A172 (cell line): ENCODE results near the gene SFRP2. TPM values are rescaled to one million over a fixed set of nuclear protein-coding genes. Genes with fewer than 3 reads are reported as not detected.

ENCODE experiments used
- DNase-seq: peaks from one replicate; pipeline ENCODE4 v3.0.0-alpha.2; 2015; ENCODE audit warnings: low spot score
- total RNA-seq: library from RNA; depleted of rRNA; stranded (reverse); fragments of >200 nt; shearing (Covaris generic); gene quantifications from 2 replicates; pipeline ENCODE4 v1.2.3, GENCODE V29; 2014; rRNA removed

SFRP2 gene
- not detected in 2 replicates for total RNA-seq

DNA sequence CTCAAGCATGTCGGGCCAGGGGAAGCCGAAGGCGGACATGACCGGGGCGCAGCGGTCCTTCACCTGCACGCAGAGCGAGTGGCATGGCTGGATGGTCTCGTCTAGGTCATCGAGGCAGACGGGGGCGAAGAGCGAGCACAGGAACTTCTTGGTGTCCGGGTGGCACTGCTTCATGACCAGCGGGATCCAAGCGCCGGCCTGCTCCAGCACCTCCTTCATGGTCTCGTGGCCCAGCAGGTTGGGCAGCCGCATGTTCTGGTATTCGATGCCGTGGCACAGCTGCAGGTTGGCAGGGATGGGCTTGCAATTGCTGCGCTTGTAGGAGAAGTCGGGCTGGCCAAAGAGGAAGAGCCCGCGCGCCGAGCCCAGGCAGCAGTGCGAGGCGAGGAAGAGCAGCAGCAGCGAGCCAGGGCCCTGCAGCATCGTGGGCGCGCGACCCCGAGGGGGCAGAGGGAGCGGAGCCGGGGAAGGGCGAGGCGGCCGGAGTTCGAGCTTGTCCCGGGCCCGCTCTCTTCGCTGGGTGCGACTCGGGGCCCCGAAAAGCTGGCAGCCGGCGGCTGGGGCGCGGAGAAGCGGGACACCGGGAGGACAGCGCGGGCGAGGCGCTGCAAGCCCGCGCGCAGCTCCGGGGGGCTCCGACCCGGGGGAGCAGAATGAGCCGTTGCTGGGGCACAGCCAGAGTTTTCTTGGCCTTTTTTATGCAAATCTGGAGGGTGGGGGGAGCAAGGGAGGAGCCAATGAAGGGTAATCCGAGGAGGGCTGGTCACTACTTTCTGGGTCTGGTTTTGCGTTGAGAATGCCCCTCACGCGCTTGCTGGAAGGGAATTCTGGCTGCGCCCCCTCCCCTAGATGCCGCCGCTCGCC, at the start of gene SFRP2:
Gene SFRP2 (minus strand): TSS at position 671 of the 864 bp plus-strand sequence. CDS start 248 bp downstream, at position 423.
- no peak for DNase-seq

DNA sequence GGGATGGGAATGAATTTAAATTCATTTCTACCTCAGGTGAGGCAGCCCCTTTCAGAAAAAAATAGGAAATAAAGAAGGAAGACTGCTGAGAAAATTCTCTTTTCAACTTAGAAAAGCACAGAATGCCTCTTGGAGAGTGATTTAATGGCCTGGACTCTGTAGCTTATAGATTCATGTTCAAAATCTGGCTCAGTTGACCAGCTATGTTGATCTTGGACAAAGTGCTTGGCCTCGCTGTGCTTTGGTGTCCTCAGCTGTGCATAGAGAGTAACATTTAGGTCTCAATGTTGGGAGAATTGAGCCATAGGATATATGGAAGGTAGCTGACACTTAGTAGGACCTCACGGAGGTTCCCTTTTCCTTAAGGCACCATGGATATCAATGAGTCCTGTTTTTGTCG, 49.7 kb upstream of the SFRP2 start:
- DNase-seq: no peak

DNA sequence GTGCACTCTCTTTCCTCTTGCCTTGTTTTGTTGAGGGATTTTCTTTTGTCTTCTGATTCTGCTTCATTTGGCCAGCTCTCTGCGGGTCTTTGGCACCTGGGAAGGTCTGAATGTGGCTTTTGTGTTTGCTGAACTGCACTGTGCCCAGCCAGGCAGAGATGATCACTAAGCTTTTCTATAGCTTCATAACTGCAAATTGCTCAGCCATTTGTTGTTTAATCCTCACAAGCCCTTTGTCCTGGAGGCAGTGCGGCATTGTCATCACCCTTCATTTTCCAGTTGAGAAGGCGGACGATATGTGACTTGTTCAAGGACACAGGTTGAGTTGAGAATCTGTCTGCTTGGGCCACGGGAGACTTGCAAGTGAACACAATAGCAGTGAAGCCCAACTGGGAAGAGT, 46.0 kb upstream of the SFRP2 start:
- no peak for DNase-seq

DNA sequence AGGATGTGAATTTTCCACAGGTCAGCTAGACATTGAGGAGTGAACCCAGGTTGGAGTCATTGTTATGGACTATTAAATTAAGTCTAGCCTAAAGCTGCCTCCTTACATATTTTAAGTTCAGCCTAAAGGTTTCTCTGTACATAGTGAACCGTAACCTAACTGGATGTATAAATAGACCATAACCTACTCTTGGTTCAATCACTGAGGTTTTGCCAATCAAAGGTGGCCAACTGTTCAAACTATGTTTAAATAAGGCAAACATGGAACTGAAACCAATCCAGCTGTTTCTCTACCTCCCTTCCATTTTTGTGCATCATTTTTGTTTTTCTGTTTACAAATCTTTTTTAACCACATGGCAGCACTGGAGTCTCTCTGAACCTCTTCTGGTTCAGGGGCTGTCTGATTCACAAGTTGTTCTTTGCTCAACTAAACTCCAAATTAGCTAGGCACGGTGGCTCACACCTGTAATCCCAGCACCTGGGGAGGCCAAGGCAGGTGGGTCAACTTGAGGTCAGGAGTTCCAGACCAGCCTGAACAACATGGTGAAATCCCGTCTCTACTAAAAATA, 43.9 kb upstream of the SFRP2 start:
- no peak for DNase-seq

DNA sequence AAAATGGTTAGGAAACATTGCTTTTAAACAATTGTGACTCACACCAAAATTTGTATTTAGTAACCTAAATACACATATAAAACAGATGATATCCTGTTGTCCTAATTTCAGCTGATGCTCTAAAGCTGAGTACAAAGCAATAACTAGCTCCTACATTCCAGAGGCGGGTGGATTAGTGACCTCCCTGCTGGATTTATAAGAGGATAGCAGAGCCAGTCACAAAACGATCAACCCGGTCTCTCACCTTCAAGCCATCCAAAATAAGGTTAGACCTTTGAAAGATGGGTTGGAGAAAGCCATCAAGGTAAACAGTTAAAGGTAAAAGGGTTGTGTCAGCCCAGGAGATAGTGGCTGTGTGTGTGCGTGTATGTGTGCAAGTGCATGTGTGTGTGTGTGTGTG, 43.2 kb upstream of the SFRP2 start:
- DNase-seq: no peak

GRCh38 chr4:153831245-153831644, 42.4 kb upstream of the SFRP2 start:
- no peak for DNase-seq

DNA sequence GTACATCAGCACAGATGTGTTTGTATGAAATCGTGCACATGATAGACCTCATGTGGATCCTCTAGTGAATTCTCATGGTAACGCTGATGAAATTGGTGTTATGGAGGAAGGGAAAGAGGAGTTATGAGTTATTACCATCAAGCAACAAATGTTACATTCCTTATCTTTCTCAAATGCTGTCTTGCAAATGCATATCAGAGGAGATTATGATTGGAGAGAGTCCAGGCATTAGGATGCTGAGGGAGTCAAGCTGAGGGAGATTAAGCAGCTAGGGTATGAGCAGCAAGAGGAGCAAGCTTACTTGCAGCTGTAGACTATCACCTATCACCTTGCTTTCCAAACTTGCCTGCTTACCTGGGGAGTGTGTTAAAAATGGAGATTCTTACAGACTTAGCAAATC, 36.8 kb upstream of the SFRP2 start:
- no peak for DNase-seq

DNA sequence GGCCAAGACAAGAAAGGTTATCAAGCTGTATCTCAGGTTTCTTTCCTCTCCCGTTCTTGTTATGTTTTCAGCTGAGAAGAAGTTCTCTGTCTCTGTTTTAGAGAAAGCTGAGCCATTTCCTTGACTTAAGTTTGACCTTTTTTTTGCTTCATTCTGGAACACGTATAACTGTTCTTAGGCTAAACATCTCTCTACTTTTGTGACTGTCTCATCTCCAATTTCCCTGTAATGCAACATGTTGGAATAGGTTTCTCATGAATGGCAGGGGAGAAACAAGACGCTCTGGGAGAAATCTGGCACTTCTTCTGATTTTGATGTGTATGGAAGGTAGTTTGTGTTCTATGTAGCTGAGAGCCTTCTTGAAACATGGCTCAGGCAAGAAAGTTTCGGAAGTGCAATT, 36.2 kb upstream of the SFRP2 start:
- DNase-seq: no peak

GRCh38 chr4:153824501-153824900, 35.6 kb upstream of the SFRP2 start:
- DNase-seq: no peak

DNA sequence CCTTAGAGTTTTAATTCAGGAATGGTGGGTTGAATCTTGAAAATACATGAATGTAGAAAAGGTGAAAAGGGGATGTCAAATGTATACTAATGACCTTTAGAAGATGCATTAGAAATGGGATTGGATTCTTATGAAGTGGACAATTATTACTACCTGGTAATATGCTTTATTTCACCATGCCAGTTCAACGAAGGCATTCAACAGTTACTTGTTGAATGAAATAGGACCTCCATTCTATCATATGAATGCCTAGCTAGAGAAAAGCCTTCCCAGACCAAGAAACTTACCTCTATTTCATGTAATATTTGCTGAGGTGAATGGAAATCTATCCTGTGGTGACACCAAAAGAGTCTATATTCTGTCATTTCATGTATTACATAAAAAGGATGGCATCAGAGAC, 34.6 kb upstream of the SFRP2 start:
- no peak for DNase-seq

DNA sequence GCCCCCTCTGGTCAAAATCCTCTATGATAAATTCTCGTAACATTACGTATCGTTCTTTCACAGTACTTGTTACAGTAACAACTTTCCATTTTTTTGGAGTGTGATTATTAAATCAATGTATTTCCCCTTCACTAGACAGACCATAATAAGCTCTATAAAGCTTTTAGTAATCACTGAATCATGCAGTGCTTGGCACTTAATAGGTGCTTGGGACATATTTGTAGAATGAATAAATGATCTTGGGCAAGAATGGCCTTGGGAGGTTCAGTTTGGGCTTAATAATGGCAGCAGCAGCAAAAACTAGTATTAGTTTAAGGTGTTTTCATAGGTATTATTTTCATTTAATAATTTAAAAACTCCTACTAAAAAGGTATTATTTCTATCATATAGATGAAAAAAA, 33.4 kb upstream of the SFRP2 start:
- no peak for DNase-seq

DNA sequence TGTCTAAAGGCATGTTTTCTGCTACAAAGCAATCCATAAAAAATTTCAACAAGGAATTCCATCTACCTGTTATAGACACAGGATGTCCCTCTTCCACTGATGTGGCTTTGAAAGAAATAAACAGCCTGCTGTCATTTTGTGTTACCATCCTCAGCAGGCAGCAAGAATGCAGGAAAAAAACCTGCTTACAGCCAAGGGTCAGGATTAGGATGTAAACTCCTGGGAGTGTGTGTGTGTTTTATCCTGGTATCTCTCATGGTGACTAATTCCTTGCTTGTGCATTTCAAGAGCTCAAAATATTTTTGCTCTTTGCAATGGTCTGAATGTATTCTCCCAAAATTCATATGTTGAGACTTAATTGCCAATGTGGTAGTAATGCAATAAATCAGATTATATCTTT, 28.6 kb upstream of the SFRP2 start:
- DNase-seq: no peak

DNA sequence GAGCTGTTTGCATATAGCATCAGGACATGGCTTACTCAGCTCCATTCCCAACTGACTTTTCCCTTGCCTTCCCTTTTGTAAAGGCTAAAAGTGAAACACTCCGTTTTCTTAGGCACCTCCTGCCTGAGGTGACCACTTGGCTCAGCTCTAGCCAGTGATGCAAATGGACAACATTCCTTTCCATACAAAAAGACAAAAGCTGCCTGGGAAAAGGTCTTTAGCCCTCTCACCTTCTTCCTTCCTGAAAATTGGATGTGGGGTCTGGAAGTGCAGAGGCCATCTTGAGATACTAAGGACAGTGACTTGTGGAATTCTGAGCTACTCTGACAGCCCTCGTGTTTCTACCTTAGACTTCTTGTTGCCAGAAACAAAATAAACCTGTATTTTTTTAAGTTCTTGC, 27.7 kb upstream of the SFRP2 start:
- no peak for DNase-seq

DNA sequence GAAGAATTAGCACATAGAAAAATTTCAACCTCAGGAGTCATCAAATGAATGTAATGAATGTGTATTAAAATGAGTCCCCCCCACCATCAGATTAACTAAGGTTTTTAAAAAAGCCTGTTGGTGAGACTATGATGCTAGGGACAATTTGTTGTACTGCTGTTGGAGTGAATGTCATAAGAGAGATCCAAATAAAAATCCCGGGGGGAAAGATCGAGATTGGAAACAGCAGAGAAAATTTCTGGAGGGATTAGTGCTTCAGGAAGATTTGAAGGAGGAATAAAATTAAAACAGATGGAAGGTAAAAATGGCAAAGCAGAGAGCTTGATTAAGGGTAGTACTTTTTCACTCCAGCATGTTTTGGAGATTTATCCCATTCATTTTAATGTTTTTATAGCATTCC, 25.9 kb upstream of the SFRP2 start:
- DNase-seq: no peak

DNA sequence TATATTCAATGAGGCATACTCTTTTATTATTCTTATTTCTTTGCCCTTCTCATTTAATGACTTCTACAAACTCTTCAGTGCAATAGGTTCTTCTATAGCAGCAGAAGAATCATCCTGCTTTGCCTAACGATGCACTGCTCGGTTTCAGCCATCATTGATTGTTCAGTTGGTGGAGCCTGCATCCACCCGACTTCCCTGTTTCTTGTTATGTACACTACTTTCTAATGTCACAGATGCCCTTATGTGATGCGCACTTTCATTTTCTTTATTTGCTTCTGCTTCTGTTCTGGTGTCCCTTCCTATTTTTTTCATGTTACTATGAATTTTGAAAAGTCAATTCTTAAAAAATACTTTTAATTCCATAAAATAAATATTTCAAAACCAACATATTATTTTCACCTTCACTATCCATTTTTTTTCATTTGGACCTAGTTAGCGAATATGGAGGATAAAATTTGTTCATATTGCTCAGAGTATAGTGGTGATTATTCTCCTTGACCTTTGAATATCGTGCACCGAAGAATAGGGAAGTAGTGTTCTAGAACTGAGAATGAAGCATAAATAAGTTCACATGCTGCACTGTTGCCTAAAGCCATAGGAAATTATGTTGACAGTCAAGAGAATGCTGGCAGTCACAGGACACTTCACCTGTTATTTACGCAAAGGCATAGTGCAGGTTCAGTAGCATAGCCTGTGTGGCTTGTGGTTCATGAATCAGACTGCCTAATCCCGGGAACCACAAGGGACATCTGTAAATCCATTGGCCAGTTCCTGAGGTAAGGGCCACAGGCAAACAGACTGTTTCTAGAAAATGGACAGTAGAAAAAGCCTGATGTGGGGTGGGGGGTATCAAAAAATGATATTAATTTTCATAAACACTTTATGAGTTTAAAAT, 21.3 kb upstream of the SFRP2 start:
- peak; percentile 25 for DNase-seq

DNA sequence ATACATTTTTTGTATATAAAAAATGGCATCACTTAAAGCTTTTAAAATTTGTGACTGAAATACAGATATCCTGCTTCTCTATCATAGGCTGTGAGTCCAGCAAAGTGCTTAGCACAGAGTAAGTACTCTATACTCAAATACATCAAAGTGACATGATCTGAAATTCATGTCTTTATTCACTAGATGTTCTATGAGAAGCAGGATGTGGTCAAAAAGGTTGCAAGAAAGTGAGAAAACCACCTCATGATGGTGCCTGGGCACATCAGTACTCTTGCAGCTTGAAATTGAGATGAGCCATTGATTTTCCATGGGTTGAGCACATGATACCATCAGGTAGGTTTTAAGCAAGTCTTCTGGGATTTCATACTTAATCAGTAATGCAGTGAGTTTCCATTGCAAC, 20.4 kb upstream of the SFRP2 start:
- no peak for DNase-seq

GRCh38 chr4:153808175-153808574, 19.3 kb upstream of the SFRP2 start:
- peak; percentile 10 for DNase-seq

GRCh38 chr4:153806073-153806472, 17.2 kb upstream of the SFRP2 start:
- DNase-seq: no peak

DNA sequence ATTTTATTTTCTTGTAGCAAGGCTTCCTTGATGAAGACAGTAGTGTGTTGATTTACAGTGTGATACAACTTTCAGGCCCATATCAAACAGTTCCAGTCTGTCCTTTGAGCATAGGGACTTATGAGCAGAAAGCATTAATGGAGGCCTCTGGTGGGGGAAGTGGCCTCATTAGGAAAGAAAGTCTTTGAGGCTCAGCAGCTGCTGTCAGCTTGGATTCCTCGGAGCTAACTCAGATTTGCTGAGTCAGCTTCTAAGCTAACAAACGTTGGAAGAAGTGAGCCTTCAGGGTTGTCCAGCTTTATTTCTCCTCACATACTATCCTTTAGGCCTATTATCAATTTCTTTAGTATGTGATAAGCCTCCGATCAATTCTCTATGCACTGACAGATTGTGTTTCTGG, 15.8 kb upstream of the SFRP2 start:
- no peak for DNase-seq

- DNase-seq: no peak
Measured at GRCh38 chr4:153799694-153800074, 10.8 kb upstream of the SFRP2 start.

- no peak for DNase-seq
Measured at GRCh38 chr4:153798901-153799693, 10.2 kb upstream of the SFRP2 start.

- DNase-seq: no peak
Measured at GRCh38 chr4:153798420-153798819, 9.5 kb upstream of the SFRP2 start.
